IMR-90 (cell line): ENCODE data around the gene SPEG. TPM values are rescaled to one million over a fixed set of nuclear protein-coding genes. Genes with fewer than 3 reads are reported as not detected.

Experiments
- ATAC-seq: fragments of 200-7000 bp; cut with Tn5 transposase; 2 replicates; pipeline ENCODE4 v1.9.1; 2020; ENCODE audit warnings: low read depth, mild to moderate bottlenecking, moderate library complexity
- BruUV-seq: library from RNA; stranded (reverse); fragments of 400-500 nt; replicated peaks from 2 replicates; lab custom pipeline; 2021; lab: Mats Ljungman, UMichigan
- CTCF ChIA-PET: fragments of 300-600 bp; formaldehyde crosslinking; extraction: SDS; loops from one replicate; lab custom pipeline; 2021; ENCODE audit warnings: antibody characterized with exemption; lab: Yijun Ruan, JAX
- POLR2A ChIA-PET: fragments of 300-600 bp; sonication (Branson Sonifier 250); formaldehyde crosslinking; loops from one replicate; lab custom pipeline; 2022; ENCODE audit warnings: antibody characterized with exemption; ENCODE audit not compliant: unreplicated experiment; lab: Charles Lee
- DNase-seq: peaks from one replicate; pipeline ENCODE4 v3.0.0; 2013
- H2AFZ ChIP-seq: replicated peaks from 2 replicates; pipeline ENCODE3; 2013; ENCODE audit warnings: low read length, mild to moderate bottlenecking; ENCODE audit not compliant: poor library complexity
- H2AK5ac ChIP-seq: 2 replicates; pipeline ENCODE4 v1.6.1; 2013; ENCODE audit warnings: low read depth, low read length, inconsistent platforms
- H2AK9ac ChIP-seq: replicated peaks from 2 replicates; pipeline ENCODE3; 2013; ENCODE audit warnings: mild to moderate bottlenecking, low read depth, low read length, moderate library complexity; ENCODE audit not compliant: poor library complexity
- H2BK120ac ChIP-seq: 2 replicates; pipeline ENCODE4 v1.6.1; 2013; ENCODE audit warnings: low read depth, low read length, inconsistent platforms
- H2BK15ac ChIP-seq: 3 replicates; pipeline ENCODE4 v1.6.1; 2013; ENCODE audit warnings: low read depth, low read length, inconsistent platforms
- H2BK20ac ChIP-seq: 2 replicates; pipeline ENCODE4 v1.6.1; 2013; ENCODE audit warnings: low read depth, mild to moderate bottlenecking, inconsistent platforms, low read length, moderate library complexity
- H2BK5ac ChIP-seq: 2 replicates; pipeline ENCODE4 v1.6.1; 2013; ENCODE audit warnings: mild to moderate bottlenecking, low read depth, low read length, inconsistent platforms; ENCODE audit not compliant: poor library complexity, severe bottlenecking
- H3K14ac ChIP-seq: replicated peaks from 2 replicates; pipeline ENCODE4 v1.6.1; 2013; ENCODE audit warnings: low read depth, low read length, inconsistent platforms
- H3K18ac ChIP-seq: 2 replicates; pipeline ENCODE4 v1.6.1; 2013; ENCODE audit warnings: low read depth, low read length, control low read depth
- H3K23ac ChIP-seq: 2 replicates; pipeline ENCODE4 v1.6.1; 2013; ENCODE audit warnings: low read depth, low read length, inconsistent platforms
- H3K27ac ChIP-seq: 2 replicates; pipeline ENCODE4 v1.5.1; 2013; ENCODE audit warnings: mild to moderate bottlenecking, control low read depth, low read length; ENCODE audit not compliant: insufficient read depth
- H3K27me3 ChIP-seq: 2 replicates; pipeline ENCODE4 v1.6.1; 2013; ENCODE audit warnings: low read length; ENCODE audit not compliant: control insufficient read depth, insufficient read depth
- H3K36me3 ChIP-seq: 2 replicates; pipeline ENCODE4 v1.6.1; 2013; ENCODE audit warnings: low read length, mixed read lengths; ENCODE audit not compliant: control insufficient read depth, insufficient read depth
- H3K4ac ChIP-seq: 2 replicates; pipeline ENCODE4 v1.6.1; 2013; ENCODE audit warnings: low read depth, low read length, inconsistent platforms
- H3K4me1 ChIP-seq: 2 replicates; pipeline ENCODE4 v1.6.1; 2013; ENCODE audit warnings: low read length, mixed read lengths; ENCODE audit not compliant: control insufficient read depth, insufficient read depth
- H3K4me2 ChIP-seq: 2 replicates; pipeline ENCODE4 v1.6.1; 2013; ENCODE audit warnings: low read depth, mild to moderate bottlenecking, control low read depth, low read length, moderate library complexity
- H3K4me3 ChIP-seq: 2 replicates; pipeline ENCODE4 v1.5.1; 2013; ENCODE audit warnings: low read depth, mild to moderate bottlenecking, control low read depth, low read length, moderate library complexity; ENCODE audit not compliant: insufficient read depth
- H3K56ac ChIP-seq: 2 replicates; pipeline ENCODE4 v1.6.1; 2013; ENCODE audit warnings: low read length, inconsistent platforms; ENCODE audit not compliant: insufficient read depth; ENCODE audit errors: extremely low read depth
- H3K79me1 ChIP-seq, 2 experiments: 2 replicates each; pipeline ENCODE4 v1.6.1; 2013; ENCODE audit warnings: low read length in 2 of 2, inconsistent platforms in 1 of 2, low read depth in 1 of 2
- H3K9ac ChIP-seq: 2 replicates; pipeline ENCODE4 v1.6.1; 2013; ENCODE audit warnings: low read depth, low read length, control low read depth
- H3K9me1 ChIP-seq: 2 replicates; pipeline ENCODE4 v1.6.1; 2013; ENCODE audit warnings: low read length, inconsistent platforms; ENCODE audit not compliant: insufficient read depth
- H3K9me3 ChIP-seq: 2 replicates; pipeline ENCODE4 v1.6.1; 2013; ENCODE audit warnings: low read length; ENCODE audit not compliant: control insufficient read depth, insufficient read depth
- H4K20me1 ChIP-seq: 2 replicates; pipeline ENCODE4 v1.6.1; 2013; ENCODE audit warnings: low read length, inconsistent platforms; ENCODE audit not compliant: insufficient read depth
- H4K5ac ChIP-seq: 2 replicates; pipeline ENCODE4 v1.6.1; 2013; ENCODE audit warnings: mild to moderate bottlenecking, low read depth, low read length, control low read depth
- H4K8ac ChIP-seq, 2 experiments: 2 replicates each; pipeline ENCODE4 v1.6.1; 2013; ENCODE audit warnings: low read depth in 2 of 2, low read length in 2 of 2, control low read depth in 1 of 2, inconsistent platforms in 1 of 2
- H4K91ac ChIP-seq: 2 replicates; pipeline ENCODE4 v1.6.1; 2013; ENCODE audit warnings: low read depth, low read length, inconsistent platforms; ENCODE audit not compliant: insufficient read depth
- BHLHE40 ChIP-seq: fragments of 150-350 bp; IDR thresholded peaks from 2 replicates; pipeline ENCODE4 v1.6.1; 2016; ENCODE audit warnings: mild to moderate bottlenecking, low read depth, low read length
- CEBPB ChIP-seq: IDR thresholded peaks from 2 replicates; pipeline ENCODE4 v1.6.1; 2012; ENCODE audit warnings: low read depth, low read length, improper control_type of control experiment
- CHD1 ChIP-seq: IDR thresholded peaks from 2 replicates; pipeline ENCODE4 v1.6.1; 2012; ENCODE audit warnings: low read depth, low read length, improper control_type of control experiment
- CTCF ChIP-seq: conservative IDR thresholded peaks from 2 replicates; pipeline ENCODE4 v1.5.1; 2012; ENCODE audit warnings: mild to moderate bottlenecking, low read depth, low read length, improper control_type of control experiment
- FOS ChIP-seq: fragments of 150-350 bp; IDR thresholded peaks from 2 replicates; pipeline ENCODE4 v1.6.1; 2016; ENCODE audit warnings: low read depth, low read length
- MAFK ChIP-seq: IDR thresholded peaks from 2 replicates; pipeline ENCODE4 v1.6.1; 2012; ENCODE audit warnings: low read depth, low read length, improper control_type of control experiment
- MAZ ChIP-seq: IDR thresholded peaks from 2 replicates; pipeline ENCODE4 v1.6.1; 2012; ENCODE audit warnings: low read depth, mild to moderate bottlenecking, low read length, improper control_type of control experiment, moderate library complexity, borderline replicate concordance
- MXI1 ChIP-seq: IDR thresholded peaks from 2 replicates; pipeline ENCODE4 v1.6.1; 2012; ENCODE audit warnings: low read depth, mild to moderate bottlenecking, low read length, moderate library complexity, borderline replicate concordance
- NFE2L2 ChIP-seq: fragments of 150-350 bp; IDR thresholded peaks from 2 replicates; pipeline ENCODE4 v1.6.1; 2016; ENCODE audit warnings: low read depth, mild to moderate bottlenecking, low read length
- POLR2A ChIP-seq: IDR thresholded peaks from 2 replicates; pipeline ENCODE4 v1.6.1; 2012; ENCODE audit warnings: mild to moderate bottlenecking, low read depth, low read length
- RAD21 ChIP-seq: IDR thresholded peaks from 2 replicates; pipeline ENCODE4 v1.6.1; 2012; ENCODE audit warnings: low read length, improper control_type of control experiment
- RCOR1 ChIP-seq: IDR thresholded peaks from 2 replicates; pipeline ENCODE4 v1.6.1; 2012; ENCODE audit warnings: mild to moderate bottlenecking, low read length, improper control_type of control experiment; ENCODE audit not compliant: insufficient replicate concordance
- RFX5 ChIP-seq: IDR thresholded peaks from 2 replicates; pipeline ENCODE4 v1.8.0; 2012; ENCODE audit warnings: low read depth, mild to moderate bottlenecking, low read length, moderate library complexity
- SMC3 ChIP-seq: fragments of 150-350 bp; IDR thresholded peaks from 2 replicates; pipeline ENCODE4 v1.6.1; 2016; ENCODE audit warnings: low read depth, mild to moderate bottlenecking, antibody characterized with exemption, low read length, moderate library complexity
- USF2 ChIP-seq: fragments of 150-350 bp; IDR thresholded peaks from 2 replicates; pipeline ENCODE4 v1.6.1; 2017; ENCODE audit warnings: mild to moderate bottlenecking, antibody characterized with exemption, low read length, low read depth
- WGBS, 2 experiments: methylation state at CpG; one replicate each; pipeline versions ENCODE4 v1.1.5 to v1.1.7; 2013; ENCODE audit warnings: missing lambda C conversion rate in 2 of 2; ENCODE audit not compliant: insufficient read length in 1 of 2; ENCODE audit errors: extremely low coverage in 2 of 2; 5-methylcytosine and 5-hydroxymethylcytosine counted together
- dilution Hi-C: fragments of 300-500 bp; cut with HindIII; formaldehyde crosslinking; loops from one replicate; pipeline ENCODE4 v1.14.3; 2018; ENCODE audit warnings: low sequenced_read_pairs; ENCODE audit not compliant: unreplicated experiment
- in situ Hi-C: fragments of 300-500 bp; cut with MboI; formaldehyde crosslinking; loops from 3 replicates; pipeline ENCODE4 v1.14.3; 2019; ENCODE audit warnings: low sequenced_read_pairs, inconsistent platforms, mixed read lengths
- intact Hi-C: fragments of 100-400 bp; cut with micrococcal nuclease; formaldehyde crosslinking; loops from 2 replicates; pipeline ENCODE4 v1.10.0; 2022
- polyA plus RNA-seq, 3 experiments: library from polyadenylated mRNA; depleted of rRNA; stranded (reverse); fragments of >200 nt; gene quantifications; 2 replicates each; pipeline ENCODE4 v1.2.3, GENCODE V29; 2012; ENCODE audit warnings: low replicate concordance in 1 of 3
- total RNA-seq: library from RNA; depleted of rRNA; stranded (reverse); fragments of >200 nt; gene quantifications from 2 replicates; pipeline ENCODE4 v1.2.3, GENCODE V29; 2012
- TF ChIP-seq, protein P1 (sequence below): fragments of 150-350 bp; IDR thresholded peaks from 2 replicates; pipeline ENCODE4 v1.6.1; 2016; ENCODE audit warnings: low read depth, mild to moderate bottlenecking, low read length, moderate library complexity, borderline replicate concordance

Gene SPEG
- total and polyA plus RNA-seq, 2 of the 4 experiments (the other 2 are of a cell fraction): 6.8 to 81.6 TPM

DNA sequence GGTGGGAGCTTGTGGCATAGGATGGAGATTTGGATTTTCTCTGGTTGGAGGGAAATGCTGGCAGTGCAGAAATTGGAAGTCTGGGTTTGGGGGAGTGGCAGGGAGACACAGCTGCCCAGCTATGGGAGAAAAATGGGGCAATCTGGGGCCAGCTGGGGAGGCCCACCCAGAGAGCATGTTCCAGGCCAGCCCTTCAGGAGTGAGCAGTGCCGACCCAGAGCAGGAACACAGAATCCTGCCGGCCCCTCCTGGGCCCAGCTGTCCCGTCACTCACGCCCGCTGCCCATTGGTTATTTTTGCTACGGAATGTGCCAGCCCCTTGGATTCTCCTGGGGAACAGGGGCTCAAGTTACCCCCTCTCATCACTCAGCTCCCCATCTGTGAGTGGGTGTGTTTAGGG is 4.9 kb downstream of the SPEG start:
- no TSS peak for BruUV-seq
- POLR2A ChIA-PET: no interaction called here
- H3K27me3 ChIP-seq: no peaks in the 10 kb centered on the region; the same call in 1 of the 2 replicates
- no peak overlapping the region for H2AFZ ChIP-seq
- H4K5ac ChIP-seq: no peak overlapping the region
- ATAC-seq (no peak), DNase-seq (no peak)
- H3K4me2 ChIP-seq: no peak overlapping the region
- peaks cover 17% of the 10 kb centered on the region for H3K4me1 ChIP-seq
- H3K18ac ChIP-seq: no peak overlapping the region
- no peak overlapping the region for H3K4ac ChIP-seq
- no peak overlapping the region for H3K9ac ChIP-seq
- H3K79me1 ChIP-seq: peaks cover 18 to 19% of the 10 kb centered on the region in 2 experiments
- no peak overlapping the region for H4K8ac ChIP-seq
- H2BK120ac ChIP-seq: no peak overlapping the region
- H4K20me1 ChIP-seq: no peaks in the 10 kb centered on the region
- no peaks in the 10 kb centered on the region for H3K9me3 ChIP-seq
- H2AK5ac ChIP-seq: no peak overlapping the region
- H3K23ac ChIP-seq: no peak overlapping the region
- H2AK9ac ChIP-seq: no peak overlapping the region
- WGBS, 2 experiments: 68% methylated on average over 4 of the region's 6 CpGs; no CpG with 5 or more reads in 1 of the 2 experiments
- H3K9me1 ChIP-seq: peaks cover 12% of the 10 kb centered on the region
- in situ Hi-C loops: no loop called here
- no peak overlapping the region for H2BK5ac ChIP-seq
- H3K4me3 ChIP-seq: no peak overlapping the region
- no peak overlapping the region for H3K56ac ChIP-seq
- peak overlapping the region; percentile 32; the same call in 1 of the 3 replicates for H2BK15ac ChIP-seq
- H3K27ac ChIP-seq: no peak overlapping the region
- H4K91ac ChIP-seq: no peak overlapping the region
- dilution Hi-C loops: no loop called here
- CTCF ChIA-PET: interaction anchor here (1.9 kb wide), 1 partner anchor 20 kb away, joined by 6 read pairs; no protein-coding TSS in a partner anchor
- TF ChIP-seq CEBPB (no peak), BHLHE40 (no peak), CTCF (no peak), RAD21 (no peak), POLR2A (no peak), SMC3 (no peak), MXI1 (no peak), MAFK (no peak), CHD1 (no peak), NFE2L2 (no peak), MAZ (no peak), FOS (no peak), RFX5 (no peak), RCOR1 (no peak), USF2 (no peak)
- TF ChIP-seq, protein P1, sequence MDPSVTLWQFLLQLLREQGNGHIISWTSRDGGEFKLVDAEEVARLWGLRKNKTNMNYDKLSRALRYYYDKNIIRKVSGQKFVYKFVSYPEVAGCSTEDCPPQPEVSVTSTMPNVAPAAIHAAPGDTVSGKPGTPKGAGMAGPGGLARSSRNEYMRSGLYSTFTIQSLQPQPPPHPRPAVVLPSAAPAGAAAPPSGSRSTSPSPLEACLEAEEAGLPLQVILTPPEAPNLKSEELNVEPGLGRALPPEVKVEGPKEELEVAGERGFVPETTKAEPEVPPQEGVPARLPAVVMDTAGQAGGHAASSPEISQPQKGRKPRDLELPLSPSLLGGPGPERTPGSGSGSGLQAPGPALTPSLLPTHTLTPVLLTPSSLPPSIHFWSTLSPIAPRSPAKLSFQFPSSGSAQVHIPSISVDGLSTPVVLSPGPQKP: no peak
- peaks cover 6% of the 10 kb centered on the region; the same call in 1 of the 2 replicates for H3K36me3 ChIP-seq
- no peak overlapping the region for H3K14ac ChIP-seq
- no peak overlapping the region for H2BK20ac ChIP-seq
- intact Hi-C loops: no loop called here
